GM18858 (cell line): ENCODE results near the gene CHST15.
"Not testable (repeated sequence)": the region's sequence is repeated elsewhere in the genome, so short reads cannot be mapped to it uniquely, and the experiment has no call there.

ENCODE experiments used
- ATAC-seq: cut with Tn5 transposase; IDR thresholded peaks from one replicate; pipeline ENCODE4 v1.9.1; 2021; ENCODE audit not compliant: unreplicated experiment

The CHST15 gene

DNA sequence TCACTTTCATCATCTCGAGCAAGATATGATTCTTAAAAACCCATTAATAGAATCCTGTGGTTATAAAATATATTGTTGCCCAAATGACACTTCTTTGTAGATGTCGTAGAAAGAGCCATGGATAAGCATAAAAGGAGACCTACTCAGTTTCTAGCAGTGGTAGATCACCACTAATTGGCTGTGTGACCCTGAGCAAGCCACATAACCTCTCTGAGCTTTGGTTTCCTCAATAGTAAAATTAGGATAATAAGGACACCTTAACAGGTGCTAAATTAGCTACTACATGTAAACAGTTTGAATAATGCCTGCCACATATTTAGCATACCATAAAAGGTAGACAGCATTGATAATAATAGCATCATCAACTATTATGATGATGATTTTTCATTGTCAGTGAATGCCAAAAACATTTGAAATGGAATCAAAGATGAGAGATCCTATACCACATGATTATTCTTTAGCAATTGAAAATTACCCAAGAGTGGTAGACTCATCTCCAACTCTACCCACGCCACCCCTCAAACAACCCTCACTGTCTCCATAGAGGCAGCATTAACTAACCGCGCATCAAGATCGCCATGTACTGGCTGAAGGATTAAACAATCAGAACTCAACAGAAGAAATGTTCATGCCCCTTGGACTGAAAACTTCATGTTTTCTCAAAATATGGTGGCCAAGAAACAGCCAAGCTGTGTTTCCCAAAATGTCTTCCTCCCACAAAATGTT, 45.8 kb downstream of the CHST15 start:
- ATAC-seq = no peak

DNA sequence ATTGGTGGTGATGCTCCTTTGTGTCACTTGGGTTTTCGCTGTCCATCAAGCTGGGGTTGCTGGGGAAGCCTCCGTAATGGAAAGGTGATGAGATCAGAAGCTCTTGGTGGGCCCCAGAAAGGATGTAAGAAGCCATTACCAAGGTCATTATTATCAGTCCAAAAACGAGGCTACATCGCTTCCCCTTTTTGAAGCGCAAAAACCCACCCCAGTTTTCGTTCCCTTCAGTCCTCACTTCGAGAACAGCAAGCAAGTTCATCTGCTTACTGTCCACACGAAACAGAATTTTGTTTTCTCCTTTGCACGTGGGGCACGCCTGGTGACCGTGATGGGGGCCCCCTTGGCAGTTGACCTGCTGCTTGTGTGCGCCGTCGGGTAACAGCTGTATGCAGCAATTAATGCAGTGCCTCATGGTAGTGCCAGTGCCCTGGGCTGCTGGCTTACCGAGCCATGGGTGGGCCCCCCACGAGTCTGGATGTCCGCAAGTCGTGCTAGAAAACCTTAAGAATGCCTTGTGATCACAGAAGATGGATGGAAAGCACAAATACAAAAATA, 47.5 kb downstream of the CHST15 start:
- ATAC-seq = no peak

DNA sequence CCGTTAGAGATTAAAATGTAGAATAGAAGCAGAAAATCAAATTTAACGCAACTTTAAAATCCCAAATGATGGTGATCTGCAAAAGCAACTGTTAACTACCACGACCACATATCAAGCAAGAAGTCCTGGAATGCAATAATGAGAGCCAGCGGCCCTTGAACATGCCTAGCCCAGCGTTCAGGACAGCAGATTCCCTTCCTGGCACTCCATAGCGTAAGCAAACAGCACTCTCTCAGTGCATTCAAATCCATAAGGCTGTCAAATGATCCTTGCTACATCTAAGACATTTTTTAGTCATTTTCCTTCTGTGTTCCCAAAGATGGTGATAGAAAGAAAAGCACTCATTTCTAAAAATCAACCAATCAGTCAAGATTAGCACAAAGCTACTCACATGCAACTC, 48.1 kb downstream of the CHST15 start:
- ATAC-seq = no peak

DNA sequence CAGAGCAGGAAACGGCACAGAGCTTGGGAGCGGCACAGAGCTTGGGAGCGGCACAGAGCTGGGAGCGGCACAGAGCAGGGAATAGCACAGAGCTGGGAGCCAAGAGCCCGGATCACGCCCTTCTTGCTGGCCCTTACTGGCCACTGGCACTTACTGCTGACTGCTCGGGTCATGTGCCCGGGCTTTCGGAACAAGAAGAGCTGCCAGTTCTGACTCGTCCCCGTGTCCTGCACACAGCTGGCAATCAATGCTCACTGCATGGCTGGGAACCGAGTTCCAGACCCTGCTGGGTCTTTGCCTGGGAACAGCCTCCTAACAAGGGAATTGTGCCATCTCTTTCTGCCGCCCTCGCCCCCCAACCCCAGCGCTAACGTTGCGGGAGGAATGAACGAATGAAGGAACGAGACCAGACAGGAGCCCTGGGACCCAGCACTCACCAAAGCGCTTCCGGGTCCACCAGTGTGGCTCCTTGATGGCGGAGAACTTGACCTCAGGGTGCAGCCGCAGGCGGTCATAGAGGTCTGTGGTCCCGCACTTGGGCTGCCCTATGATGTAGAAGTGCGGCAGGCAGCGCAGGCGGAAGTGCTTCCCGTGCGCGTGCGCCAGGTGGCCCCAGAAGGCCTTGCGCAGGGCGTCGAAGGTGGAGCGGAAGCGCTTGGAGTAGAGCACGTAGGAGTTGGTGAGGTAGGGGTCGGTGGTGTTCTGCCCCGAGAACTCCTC, 49.1 kb downstream of the CHST15 start:
- no peak for ATAC-seq

DNA sequence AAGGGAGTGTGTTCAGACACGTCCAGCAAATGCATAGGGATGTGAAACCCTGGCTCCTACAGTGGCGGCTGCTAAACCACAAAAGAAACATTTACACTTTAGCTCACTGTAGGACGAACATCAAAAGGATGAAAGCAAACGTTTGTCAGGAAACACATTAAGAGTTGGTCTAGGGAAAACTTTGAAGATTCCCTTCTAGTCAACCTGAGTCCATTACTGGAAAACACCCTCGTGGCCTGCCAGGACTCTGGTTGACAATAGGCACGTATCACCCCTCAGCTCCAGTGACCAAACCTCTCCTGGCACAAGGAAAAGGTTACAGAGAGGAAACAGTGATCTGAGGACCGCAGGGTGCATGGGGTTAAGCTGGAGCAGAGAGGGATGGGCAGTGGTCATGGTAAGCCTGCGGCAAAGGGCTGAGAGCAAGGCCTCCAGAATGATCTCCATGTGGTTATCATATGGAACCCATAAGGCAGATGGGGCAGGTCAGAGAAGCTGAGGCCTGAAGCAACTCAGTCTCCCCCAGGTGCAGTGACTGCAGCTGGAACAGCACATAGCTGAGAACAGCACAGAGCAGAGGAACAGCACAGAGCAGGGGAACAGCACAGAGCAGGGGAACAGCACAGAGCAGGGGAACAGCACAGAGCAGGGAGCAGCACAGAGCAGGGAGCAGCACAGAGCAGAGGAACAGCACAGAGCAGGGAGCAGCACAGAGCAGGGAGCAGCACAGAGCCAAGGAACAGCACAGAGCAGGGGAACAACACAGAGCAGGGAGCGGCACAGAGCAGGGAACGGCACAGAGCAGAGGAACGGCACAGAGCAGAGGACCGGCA, 49.9 kb downstream of the CHST15 start:
- no peak for ATAC-seq

DNA sequence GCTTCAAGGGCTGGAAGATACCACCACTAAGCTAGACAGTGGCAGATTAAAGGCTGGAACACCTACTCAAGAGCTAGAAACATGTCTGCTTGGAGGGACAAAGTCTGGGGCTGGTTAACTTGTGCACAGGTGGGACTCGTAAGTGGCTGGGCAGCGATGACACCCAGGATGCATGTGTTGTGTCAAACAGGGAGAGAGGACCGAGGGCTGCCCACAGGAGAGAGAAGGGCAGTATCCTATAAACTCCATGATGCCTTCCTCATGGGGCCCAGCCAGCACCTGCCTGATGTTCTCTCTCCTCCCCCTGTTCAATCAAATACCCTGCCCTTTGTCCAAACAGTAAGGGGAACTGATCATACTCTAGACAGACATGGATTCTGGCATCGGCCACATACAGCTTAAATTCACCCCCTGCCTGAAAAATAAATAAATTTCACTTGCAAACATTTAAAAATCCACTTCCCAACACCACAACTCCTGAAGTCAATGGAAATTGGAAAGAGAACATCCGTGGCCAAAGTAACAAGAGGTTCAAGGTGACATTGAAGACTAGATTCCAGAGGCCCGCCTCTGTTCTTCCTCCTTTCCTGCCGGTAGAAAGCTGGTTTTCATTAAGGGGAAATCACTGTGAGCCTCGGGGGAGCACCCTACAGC, 50.6 kb downstream of the CHST15 start:
- no peak for ATAC-seq

DNA sequence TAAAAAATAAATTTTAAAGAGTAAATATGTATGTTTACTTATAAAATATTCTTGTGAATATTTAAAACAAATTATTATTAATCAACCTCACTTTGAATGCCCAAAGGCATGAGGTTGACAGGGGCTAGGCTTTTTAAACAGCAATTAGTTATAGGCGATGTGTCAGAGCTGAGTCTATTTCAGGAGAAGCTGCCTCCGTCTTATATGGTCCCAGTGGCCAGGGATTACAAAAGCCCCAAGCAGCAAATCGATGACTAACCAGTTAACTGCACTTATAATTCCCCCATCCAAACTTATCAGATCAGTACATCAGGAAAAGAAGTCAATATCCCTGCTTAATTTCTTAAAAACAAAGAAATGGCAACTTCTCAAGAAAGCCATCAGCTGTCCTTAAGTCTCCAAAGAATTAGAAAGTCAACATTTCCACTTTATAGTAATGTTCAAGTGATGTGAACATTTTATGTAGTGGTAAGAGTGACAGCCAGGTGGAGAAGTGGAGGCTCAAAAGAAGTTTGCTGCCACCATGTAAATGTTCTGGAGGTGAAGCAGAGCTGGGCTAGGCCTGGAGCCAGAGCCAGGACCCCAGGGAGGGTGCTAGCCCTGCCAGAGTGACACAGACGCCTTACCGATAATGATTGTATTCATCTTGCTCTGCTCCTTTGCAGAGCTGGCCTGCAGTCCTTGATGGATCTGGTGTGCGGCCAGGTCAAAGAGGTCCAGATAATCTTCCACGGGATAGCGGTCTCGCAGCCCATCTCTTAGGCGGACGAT, 51.5 kb downstream of the CHST15 start:
- no peak for ATAC-seq

DNA sequence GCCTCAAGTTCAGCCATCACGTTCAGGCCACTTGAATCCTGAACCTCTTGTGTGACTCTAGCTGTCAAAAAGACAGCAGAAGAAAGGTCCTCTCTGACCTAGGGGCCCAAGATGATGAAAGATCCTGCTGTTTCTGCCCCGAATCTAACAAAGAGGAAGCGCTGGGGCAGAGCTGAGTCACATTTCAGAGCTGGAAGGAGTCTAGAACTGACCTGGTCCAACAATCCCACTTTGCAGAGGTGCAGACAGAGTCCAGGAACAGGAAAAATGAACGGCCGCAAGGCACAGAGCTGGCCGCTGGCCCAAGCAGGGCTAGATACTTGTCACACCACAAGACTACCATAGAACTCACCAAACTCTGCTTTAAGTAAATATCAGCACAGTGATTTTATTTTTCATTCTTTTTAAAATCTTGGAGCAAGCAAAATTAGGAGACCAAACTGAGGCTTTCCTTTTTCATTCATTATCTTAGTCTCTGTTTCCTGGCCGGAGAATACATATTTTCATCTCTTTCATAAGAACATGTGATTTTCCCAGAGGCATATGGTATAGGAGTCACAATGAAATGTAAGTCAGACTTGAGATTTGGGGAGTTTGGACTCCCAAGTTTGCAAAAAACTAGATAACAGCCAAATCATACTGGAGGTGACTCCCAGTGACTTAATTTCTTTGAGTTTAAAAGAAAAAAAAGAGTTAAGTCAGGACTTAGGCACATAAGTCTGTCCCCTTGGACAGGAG, 52.8 kb downstream of the CHST15 start:
- no peak for ATAC-seq

DNA sequence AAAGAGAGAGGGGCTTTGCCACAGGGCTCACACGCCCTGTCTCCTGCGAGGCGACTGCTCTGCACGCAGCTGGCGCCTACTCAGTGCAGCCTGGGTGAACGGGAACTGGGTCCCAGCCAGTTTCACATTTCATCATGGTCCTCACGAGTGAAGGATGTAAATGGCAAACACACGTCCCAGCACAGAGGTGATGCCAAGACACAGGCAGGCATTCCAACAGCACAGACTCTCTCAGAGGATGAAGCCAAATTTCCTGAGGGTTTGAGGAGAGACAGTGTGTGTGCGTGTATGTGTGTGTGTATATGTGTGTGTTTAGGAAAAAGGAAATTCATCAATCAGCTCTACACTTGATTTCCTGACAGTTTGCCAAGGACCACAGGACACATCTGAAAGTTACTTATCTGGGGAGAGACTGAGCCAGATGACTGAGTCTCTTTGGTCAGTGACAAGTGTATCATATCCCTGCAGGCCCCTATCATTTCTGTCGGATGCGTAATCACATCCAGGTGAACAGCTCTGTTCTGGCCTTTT, 53.9 kb downstream of the CHST15 start:
- ATAC-seq = no peak

DNA sequence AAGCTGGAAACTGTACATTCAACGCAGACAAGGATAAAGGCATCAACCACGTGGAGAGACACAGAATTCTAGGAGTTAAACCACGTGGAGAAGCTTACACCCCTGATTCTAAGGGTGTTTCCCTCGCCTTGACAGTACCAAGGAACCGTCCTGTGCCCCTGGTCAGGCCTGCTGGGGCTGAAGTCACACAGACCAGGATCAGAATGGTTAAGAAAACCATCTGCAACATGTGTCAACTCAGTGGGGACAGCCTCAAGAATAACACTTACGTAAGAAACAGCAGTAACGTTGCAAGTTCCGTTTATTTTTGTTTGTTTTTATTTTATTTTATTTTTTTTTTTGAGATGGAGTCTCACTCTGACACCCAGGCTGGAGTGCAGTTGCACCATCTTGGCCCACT, 55.6 kb downstream of the CHST15 start:
- ATAC-seq = no peak

DNA sequence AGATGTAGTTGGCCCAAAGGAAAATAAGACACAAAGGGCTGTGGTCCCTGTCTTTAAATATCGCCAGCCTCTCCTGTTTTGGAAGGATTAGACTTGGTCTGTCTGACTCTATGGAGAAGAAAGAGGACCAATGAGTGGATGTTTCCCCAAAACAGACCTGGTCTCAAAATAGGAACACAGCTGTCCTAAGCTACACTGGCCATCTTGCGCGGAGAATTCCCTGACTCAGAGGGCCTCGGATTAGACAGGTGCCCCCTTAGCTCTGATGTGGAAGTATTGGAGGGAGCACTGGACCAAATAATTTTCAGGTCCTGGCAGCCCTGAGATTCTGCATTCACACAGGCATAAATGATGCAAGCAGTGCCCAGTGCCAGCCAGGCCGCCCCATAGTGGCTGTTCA, 56.1 kb downstream of the CHST15 start:
- ATAC-seq = no peak

DNA sequence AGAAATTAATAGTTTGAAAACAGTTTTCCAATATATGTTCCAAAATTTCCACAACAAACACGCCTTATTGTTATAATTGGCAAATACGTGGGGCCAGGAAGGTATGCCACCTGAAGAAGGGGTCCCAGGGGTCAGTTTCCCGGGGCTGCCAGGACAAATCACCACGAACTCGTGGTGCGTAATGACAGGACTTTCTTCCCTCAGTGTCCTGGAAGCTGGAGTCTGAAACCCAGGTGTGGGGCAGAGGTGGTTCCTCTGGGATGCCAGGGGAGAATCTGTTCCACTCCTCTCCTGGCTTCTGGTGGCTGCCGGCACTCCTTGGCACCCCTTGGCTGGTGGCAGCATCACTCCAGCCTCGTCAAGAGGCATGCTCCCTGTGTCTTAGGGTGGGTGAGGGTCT, 56.7 kb downstream of the CHST15 start:
- ATAC-seq = no peak

DNA sequence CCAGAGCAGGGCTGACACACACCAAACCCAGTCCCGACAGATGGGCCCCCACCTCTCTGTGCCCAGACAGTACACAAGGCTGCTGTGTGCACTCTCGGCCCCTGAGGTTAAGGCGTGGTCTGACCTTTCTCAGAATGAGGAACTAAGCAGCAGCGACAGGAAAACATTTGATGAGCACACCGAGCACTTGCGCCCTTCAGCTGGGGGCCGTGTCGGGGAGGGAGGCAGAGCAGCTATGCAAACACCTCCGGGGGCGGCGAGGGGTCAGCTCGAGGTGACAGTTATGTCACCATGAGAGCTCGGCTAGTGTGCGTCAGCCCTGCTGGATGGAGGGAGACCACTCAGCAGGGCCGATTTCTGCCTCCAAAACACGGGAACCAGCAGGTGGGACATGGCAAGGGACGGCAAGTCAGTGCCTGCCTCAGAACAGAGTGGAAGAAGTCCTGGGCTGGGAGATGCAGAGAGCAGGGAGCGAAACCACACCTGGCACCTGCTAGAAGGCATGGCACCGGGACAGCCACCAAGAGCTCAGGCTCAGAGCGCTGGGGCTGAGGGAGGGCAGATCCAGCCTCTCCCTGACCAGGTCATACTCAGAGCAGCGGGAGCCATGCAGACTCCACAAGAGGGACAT, 57.4 kb downstream of the CHST15 start:
- ATAC-seq = peak; percentile 97

DNA sequence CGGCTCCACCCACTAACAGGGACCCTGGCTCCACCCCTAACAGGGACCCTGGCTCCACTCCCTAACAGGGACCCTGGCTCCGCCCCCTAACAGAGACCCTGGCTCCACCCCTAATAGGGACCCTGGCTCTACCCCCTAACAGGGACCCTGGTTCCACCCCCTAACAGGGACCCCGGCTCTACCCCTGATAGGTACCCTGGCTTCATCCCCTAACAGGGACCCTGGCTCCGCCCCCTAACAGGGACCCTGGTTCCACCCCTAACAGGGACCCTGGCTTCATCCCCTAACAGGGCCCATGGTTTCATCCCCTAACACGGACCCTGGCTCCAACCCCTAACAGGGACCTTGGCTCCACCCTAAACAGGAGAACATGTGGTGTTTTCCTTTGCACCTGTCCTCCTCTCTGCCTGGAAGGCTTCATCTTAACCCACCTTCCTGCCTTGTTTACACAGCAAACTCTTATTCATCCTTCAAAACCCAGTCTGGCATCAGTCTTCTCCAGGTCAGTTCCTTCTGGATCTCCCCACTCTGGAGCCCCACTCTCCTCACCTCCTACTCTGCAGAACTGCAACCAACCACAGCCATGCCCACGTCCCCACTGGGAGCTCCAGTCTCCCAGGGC, 58.0 kb downstream of the CHST15 start:
- no peak for ATAC-seq

DNA sequence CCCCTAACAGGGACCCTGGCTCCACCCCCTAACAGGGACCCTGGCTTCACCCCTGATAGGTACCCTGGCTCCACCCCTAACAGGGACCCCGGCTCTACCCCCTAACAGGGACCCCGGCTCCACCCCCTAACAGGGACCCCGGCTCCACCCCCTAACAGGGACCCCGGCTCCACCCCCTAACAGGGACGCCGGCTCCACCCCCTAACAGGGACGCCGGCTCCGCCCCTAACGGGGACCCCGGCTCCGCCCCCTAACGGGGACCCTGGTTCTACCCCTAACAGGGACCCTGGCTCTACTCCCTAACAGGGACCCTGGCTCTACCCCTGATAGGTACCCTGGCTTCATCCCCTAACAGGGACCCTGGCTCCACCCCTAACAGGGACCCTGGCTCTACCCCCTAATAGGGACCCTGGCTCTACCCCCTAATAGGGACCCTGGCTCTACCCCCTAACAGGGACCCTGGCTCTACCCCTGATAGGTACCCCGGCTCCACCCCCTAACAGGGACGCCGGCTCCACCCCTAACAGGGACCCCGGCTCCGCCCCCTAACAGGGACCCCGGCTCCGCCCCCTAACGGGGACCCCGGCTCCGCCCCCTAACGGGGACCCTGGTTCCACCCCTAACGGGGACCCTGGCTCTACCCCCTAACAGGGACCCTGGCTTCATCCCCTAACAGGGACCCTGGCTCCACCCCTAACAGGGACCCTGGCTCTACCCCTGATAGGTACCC, 58.7 kb downstream of the CHST15 start:
- not testable (repeated sequence) for ATAC-seq

DNA sequence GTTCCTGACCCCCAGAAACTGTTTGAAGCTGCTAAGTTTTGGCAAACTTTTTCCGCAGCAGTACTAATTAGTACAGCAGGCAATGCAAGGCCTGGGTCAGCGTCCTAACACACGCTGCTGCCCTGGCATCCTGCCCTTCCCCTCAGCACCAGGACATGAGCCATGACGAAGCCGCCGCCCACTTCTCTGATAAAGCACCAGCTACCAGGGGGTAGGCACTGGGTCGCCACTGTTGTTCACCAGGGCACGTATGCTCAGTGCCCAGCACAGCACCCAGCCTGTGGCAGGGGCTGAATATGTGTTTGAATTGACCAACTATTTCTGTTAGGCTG, 59.5 kb downstream of the CHST15 start:
- ATAC-seq = no peak

DNA sequence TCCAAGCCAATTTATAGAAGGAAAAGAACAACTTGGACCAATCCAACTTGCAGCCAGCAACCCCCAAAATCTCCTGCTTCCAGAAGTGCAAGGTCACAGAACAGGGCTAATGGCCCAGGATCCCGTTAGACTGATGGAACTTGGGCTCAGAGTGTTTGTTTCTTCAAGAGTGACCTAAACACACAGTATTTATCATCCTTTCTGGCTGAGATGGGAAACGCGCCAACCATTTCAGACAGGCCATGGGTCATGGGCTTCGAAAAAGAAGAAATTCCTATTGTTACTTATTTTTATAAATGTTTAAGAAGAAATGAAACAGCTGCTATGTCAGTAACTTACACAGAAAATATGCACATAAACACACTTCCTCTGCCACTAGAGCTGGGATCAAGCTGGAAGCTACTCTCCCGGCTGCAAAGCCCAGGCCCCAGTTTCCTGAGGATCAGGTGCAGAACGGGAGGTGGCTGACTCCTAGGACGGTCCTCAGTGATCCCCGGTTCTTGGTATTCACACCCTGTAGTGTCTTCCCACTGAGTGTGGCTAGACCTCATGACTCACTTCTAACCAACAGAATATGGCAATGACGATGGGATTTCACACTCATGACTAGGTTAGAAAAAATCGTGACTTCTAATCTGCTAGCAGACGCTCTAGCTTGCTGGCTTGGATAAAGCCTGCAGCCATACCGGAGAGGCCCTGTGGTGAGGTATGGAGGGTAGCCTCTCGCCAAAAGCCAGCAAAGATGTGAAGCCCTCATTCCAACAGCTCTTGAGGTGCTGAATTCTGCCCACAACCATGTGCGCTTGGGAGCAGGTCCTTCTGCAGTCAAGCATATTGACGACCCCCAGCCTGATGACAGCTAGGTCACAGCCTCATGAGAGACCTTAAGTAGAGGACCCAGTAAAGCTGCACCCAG, 60.2 kb downstream of the CHST15 start:
- ATAC-seq = no peak
